K562 (cell line): ENCODE results near the gene NRXN3. TPM values are rescaled to one million over a fixed set of nuclear protein-coding genes. Genes with fewer than 3 reads are reported as not detected.

Source experiments
- ATAC-seq: fragments of 200-7000 bp; cut with Tn5 transposase; 3 replicates; pipeline ENCODE4 v1.9.1; 2020; ENCODE audit warnings: moderate library complexity
- BruUV-seq: library from RNA; stranded (reverse); fragments of 400-500 nt; replicated peaks from 2 replicates; lab custom pipeline; 2021; lab: Mats Ljungman, UMichigan
- CTCF ChIA-PET: fragments of 300-600 bp; formaldehyde crosslinking; extraction: SDS; loops from one replicate; lab custom pipeline; 2021; ENCODE audit warnings: low intra/inter-chr PET ratio; lab: Yijun Ruan, JAX
- POLR2A ChIA-PET: fragments of 300-600, 350-650 bp; sonication (Branson Sonifier 250); formaldehyde crosslinking; extraction: SDS; loops from one replicate; lab custom pipeline; 2021; ENCODE audit warnings: antibody characterized with exemption, inconsistent platforms; lab: Yijun Ruan, JAX
- DNase-seq, 4 experiments: peaks; one replicate each; pipeline versions ENCODE4 v3.0.0 to v3.0.0-alpha.2; 2011 to 2018; ENCODE audit warnings: low spot score in 3 of 4, mixed read lengths in 3 of 4; ENCODE audit errors: extremely low read depth in 1 of 4
- FAIRE-seq: peaks from 2 replicates; lab custom pipeline; 2011; peaks lifted over from hg19 to GRCh38; lab: Jason Lieb, UNC
- H2AFZ ChIP-seq: 2 replicates; pipeline ENCODE4 v1.6.0; 2011; ENCODE audit warnings: low read depth, low read length, control low read depth, inconsistent platforms
- H3K27ac ChIP-seq: fragments of 200-600 bp; 3 replicates; pipeline ENCODE4 v1.8.0; 2011; ENCODE audit warnings: low read depth, mild to moderate bottlenecking, control low read depth, inconsistent platforms, low read length, moderate library complexity, mixed read lengths; ENCODE audit errors: extremely low read depth
- H3K27me3 ChIP-seq, 2 experiments: fragments of 300-600 bp in 1 of 2; 2 replicates in 1 of 2; 3 replicates in 1 of 2; pipeline versions ENCODE4 v1.6.0 to v1.8.0; 2011; ENCODE audit warnings: inconsistent platforms in 2 of 2, low read length in 2 of 2, mild to moderate bottlenecking in 1 of 2, mixed read lengths in 1 of 2, moderate library complexity in 1 of 2; ENCODE audit not compliant: control insufficient read depth in 2 of 2, insufficient read depth in 2 of 2
- H3K36me3 ChIP-seq: fragments of 300-600 bp; 3 replicates; pipeline ENCODE4 v1.8.0; 2011; ENCODE audit warnings: mild to moderate bottlenecking, low read length, inconsistent platforms; ENCODE audit not compliant: control insufficient read depth, insufficient read depth
- H3K4me1 ChIP-seq, 2 experiments: fragments of 200-600 bp in 1 of 2; replicated peaks in 1 of 2; 2 replicates in 1 of 2; 3 replicates in 1 of 2; pipeline versions ENCODE4 v1.5.1 to v1.8.0; 2011; ENCODE audit warnings: inconsistent platforms in 2 of 2, low read length in 2 of 2, mild to moderate bottlenecking in 1 of 2, mixed read lengths in 1 of 2, moderate library complexity in 1 of 2; ENCODE audit not compliant: control insufficient read depth in 2 of 2, insufficient read depth in 2 of 2
- H3K4me2 ChIP-seq: 2 replicates; pipeline ENCODE4 v1.6.1; 2011; ENCODE audit warnings: low read length, control low read depth, inconsistent platforms, mixed read lengths; ENCODE audit not compliant: insufficient read depth
- H3K4me3 ChIP-seq: fragments of 200-600 bp; sonication (generic), shearing (Covaris generic); 2 replicates; pipeline ENCODE4 v1.5.1; 2016; ENCODE audit warnings: control low read depth, inconsistent platforms
- H3K79me2 ChIP-seq: fragments of 200-600 bp; 3 replicates; pipeline ENCODE4 v1.8.0; 2011; ENCODE audit warnings: low read length, inconsistent platforms; ENCODE audit not compliant: control insufficient read depth, insufficient read depth
- H3K9ac ChIP-seq, 2 experiments: 2 replicates each; pipeline versions ENCODE4 v1.6.0 to v1.6.1; 2011; ENCODE audit warnings: low read depth in 2 of 2, low read length in 2 of 2, control low read depth in 1 of 2, inconsistent platforms in 1 of 2, mild to moderate bottlenecking in 1 of 2, mixed read lengths in 1 of 2; ENCODE audit not compliant: insufficient read depth in 1 of 2
- H3K9me1 ChIP-seq: one replicate; pipeline ENCODE4 v1.6.0; 2011; ENCODE audit warnings: inconsistent platforms, mild to moderate bottlenecking, low read length, moderate library complexity; ENCODE audit not compliant: control insufficient read depth, insufficient read depth
- H3K9me3 ChIP-seq: replicated peaks from 2 replicates; pipeline ENCODE4 v1.5.1; 2011; ENCODE audit warnings: low read depth, low read length, inconsistent platforms; ENCODE audit not compliant: control insufficient read depth, insufficient read depth
- H4K20me1 ChIP-seq: replicated peaks from 2 replicates; pipeline ENCODE4 v1.6.1; 2011; ENCODE audit warnings: low read length, inconsistent platforms, mixed read lengths; ENCODE audit not compliant: control insufficient read depth, insufficient read depth
- BRF1 ChIP-seq: IDR thresholded peaks from 3 replicates; pipeline ENCODE4 v1.6.1; 2011; ENCODE audit warnings: borderline replicate concordance, mild to moderate bottlenecking; ENCODE audit not compliant: insufficient read length; ENCODE audit errors: extremely low read depth
- BRF2 ChIP-seq: IDR thresholded peaks from 3 replicates; pipeline ENCODE4 v1.6.1; 2011; ENCODE audit warnings: borderline replicate concordance, mild to moderate bottlenecking; ENCODE audit not compliant: insufficient read length, insufficient read depth
- ELF1 ChIP-seq: fragments of 200-800 bp; sonication (Bioruptor generic); IDR thresholded peaks from 2 replicates; pipeline ENCODE4 v1.6.1; 2016; ENCODE audit warnings: missing genetic modification characterization, missing compliant biosample characterization
- MTF1 ChIP-seq: fragments of 250-450 bp; sonication (Bioruptor Pico); IDR thresholded peaks from 2 replicates; pipeline ENCODE4 v1.9.0; 2021; ENCODE audit warnings: moderate library complexity, mild to moderate bottlenecking, inconsistent platforms, borderline replicate concordance
- ZBTB8A ChIP-seq: fragments of 450-650 bp; IDR thresholded peaks from 2 replicates; pipeline ENCODE4 v1.6.1; 2018; ENCODE audit warnings: mild to moderate bottlenecking, moderate library complexity; ENCODE audit not compliant: partially characterized antibody
- WGBS: fragments of 100-300 bp; shearing (Covaris generic); methylation state at CpG from one replicate; pipeline ENCODE4 v1.1.6; 2016; ENCODE audit warnings: low coverage, mixed read lengths; ENCODE audit not compliant: insufficient coverage; ENCODE audit errors: missing lambda C conversion rate; 5-methylcytosine and 5-hydroxymethylcytosine counted together
- in situ Hi-C: fragments of 300-500 bp; cut with MboI; formaldehyde crosslinking; loops from 4 replicates; pipeline ENCODE4 v1.15.0; 2018; ENCODE audit warnings: inconsistent platforms, mixed read lengths
- intact Hi-C: fragments of 100-400 bp; cut with micrococcal nuclease; formaldehyde crosslinking; loops from 2 replicates; pipeline ENCODE4 v1.14.2; 2022
- polyA plus RNA-seq, 8 experiments: library from polyadenylated mRNA; depleted of rRNA in 4 of 8; stranded (reverse) in 5 of 8; unstranded in 3 of 8; fragments of >200 nt; fragmentation: Nextera tagmentation in 2 of 8; fragmentation: Illumina TruSeq in 1 of 8; extraction: Ambion mirVana in 2 of 8; extraction: Trizol in 1 of 8; gene quantifications; 2 replicates each; pipeline versions ENCODE4 v1.2.1 to v1.2.3, GENCODE V29; 2011 to 2014; ENCODE audit warnings: inconsistent platforms in 1 of 8, missing spikeins in 1 of 8
- total RNA-seq, 7 experiments: library from RNA; depleted of rRNA in 6 of 7; stranded (reverse); fragments of >200 nt in 6 of 7; fragmentation: Illumina TruSeq in 2 of 7; extraction: Trizol in 2 of 7; gene quantifications; 2 replicates each; pipeline versions ENCODE4 v1.2.1 to v1.2.3, GENCODE V29; 2011 to 2021; ENCODE audit warnings: low replicate concordance in 1 of 7

The NRXN3 gene
- total and polyA plus RNA-seq, 9 of the 15 experiments (the other 6 are each of a cell fraction or from before 2014, with no cell fraction given), result 0.09 TPM; not detected in 8

- H3K4me1 ChIP-seq, result no peaks in the 10 kb centered on the region
- in situ Hi-C loops, result no loop called here
- 0% methylated on average over 5 of the region's 5 CpGs for WGBS
- no peaks in the 10 kb centered on the region for H3K9me3 ChIP-seq
- H3K27me3 ChIP-seq, result no peaks in the 10 kb centered on the region
- ChIA-PET CTCF (no interaction called here), POLR2A (no interaction called here)
- intact Hi-C loops, result no loop called here
- no peak overlapping the region for H3K4me3 ChIP-seq
- no peaks in the 10 kb centered on the region for H3K36me3 ChIP-seq
- ATAC-seq (no peak), FAIRE-seq (no peak)
- H3K4me2 ChIP-seq, result no peak overlapping the region
- no peaks in the 10 kb centered on the region for H4K20me1 ChIP-seq
- H2AFZ ChIP-seq, result no peak overlapping the region
- BruUV-seq, result no TSS peak
- H3K27ac ChIP-seq, result no peak overlapping the region
- H3K79me2 ChIP-seq, result no peaks in the 10 kb centered on the region
- H3K9me1 ChIP-seq, result no peaks in the 10 kb centered on the region
- TF ChIP-seq ZBTB8A (no peak), BRF2 (no peak), BRF1 (no peak), MTF1 (CRISPR knock-in tag) (no peak), ELF1 (no peak)
- TF ChIP-seq, all 486 proteins: peak for 0
- DNase-seq, result no peak
- no peak overlapping the region for H3K9ac ChIP-seq
Observed at GRCh38 chr14:78524766-78525165, 354.6 kb downstream of the NRXN3 start.
